ENCODE data around the gene TMEM214.

TMEM214 gene

DNA sequence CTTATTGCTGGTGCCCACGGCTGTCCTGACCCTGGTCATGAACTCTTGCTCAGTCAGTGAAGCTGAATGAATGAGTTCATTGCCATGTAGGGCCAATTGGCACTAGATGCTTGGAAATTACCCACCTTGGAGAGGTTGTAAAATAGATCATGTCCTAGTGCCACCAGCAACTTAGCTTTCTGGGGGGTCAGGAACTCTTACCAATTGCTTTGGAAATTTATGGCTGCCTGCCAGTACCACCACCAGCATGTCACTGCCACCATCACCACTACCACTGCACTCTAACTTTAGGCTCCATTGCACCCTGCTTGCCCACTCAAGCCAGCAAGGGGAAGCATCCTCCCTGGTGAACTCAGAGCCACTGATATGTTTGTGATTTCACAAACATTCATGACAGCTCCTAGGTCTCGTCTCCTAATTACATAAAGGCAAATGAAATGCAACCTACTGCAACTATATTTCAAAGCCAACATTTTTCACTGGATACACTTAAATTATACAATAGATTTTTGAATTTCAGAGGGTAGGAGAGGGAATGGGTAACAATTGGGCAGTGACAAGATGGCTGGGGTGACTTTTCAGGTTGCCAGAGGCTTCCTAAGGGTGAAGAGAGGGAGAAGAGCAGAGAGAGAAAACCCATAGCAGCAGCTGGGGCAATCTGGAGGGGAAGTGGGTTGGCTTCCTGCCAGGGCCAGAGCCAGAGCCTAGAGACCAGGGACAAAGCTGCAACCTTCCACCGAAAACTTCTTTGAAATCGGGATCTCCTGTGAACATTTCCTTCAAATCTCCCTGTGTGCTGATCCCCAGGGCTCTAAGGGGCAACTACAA, 42.2 kb downstream of the TMEM214 start:
- TF ChIP-seq GATA3 (IDR thresholded peaks at IDR 0.05; ENCODE audit: low read depth, low read length): no peak

GRCh38 chr2:27076323-27076722, 43.6 kb downstream of the TMEM214 start:
- TF ChIP-seq GATA2 (IDR thresholded peaks at IDR 0.05; ENCODE audit: low read depth, low read length) (no peak), GATA3 (IDR thresholded peaks at IDR 0.05; ENCODE audit: low read depth, low read length) (no peak)

- TF ChIP-seq GATA3 (IDR thresholded peaks at IDR 0.05; ENCODE audit: low read depth, low read length) (no peak), GATA2 (IDR thresholded peaks at IDR 0.05; ENCODE audit: low read depth, low read length) (no peak)
Observed at GRCh38 chr2:27077231-27077630, 44.5 kb downstream of the TMEM214 start.

GRCh38 chr2:27078267-27079194, 45.8 kb downstream of the TMEM214 start, which contains the start of gene EMILIN1:
Gene EMILIN1 (plus strand): TSS chr2:27078615. CDS start chr2:27079066, 451 bp downstream.
- TF ChIP-seq GATA2 (IDR thresholded peaks at IDR 0.05; ENCODE audit: low read depth, low read length) (no peak), GATA3 (IDR thresholded peaks at IDR 0.05; ENCODE audit: low read depth, low read length) (no peak)

DNA sequence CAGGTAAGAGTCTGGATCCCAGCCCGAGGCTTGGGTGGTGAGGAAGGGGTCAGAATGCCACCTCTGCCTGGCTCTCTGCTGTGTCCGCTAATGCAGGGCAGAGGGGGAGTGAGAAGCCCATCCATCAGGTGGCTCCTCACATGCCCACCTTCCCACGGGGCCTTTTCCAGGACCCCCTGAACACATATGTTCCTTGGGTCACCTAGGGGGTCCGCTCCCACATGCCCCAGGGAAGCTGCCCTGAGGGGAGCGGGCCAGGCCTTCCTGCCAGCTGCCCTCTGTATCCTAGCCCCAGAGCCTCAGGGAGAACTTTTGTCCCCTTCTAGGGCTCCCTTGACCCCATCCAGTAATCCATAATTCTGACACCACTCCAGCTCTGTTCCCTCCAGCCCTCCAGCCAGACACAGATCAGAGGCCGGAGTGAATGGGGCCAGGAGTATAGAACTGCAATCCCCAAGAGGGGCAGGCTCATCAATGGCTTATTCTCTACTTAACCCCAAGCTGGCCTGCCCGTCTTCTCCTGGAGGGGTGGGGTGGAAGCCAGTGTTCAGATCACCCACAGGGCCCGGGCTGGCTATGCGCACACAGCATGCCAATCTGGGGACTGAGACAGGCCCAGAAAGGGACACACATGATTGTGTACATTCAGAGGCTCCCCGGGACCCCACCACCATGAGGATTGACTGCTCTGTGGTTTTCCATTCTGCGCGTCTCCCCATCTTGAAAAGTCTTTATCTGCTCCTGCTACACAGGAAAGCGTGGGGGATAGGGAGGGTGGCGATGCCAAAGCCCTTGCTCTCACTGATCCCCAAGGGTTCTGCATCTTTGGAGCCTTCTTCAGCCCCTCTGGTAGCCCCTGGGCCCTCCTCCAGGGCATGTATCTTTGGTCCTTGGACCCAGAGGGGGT, 46.7 kb downstream of the TMEM214 start:
- TF ChIP-seq GATA3 (IDR thresholded peaks at IDR 0.05; ENCODE audit: low read depth, low read length) (no peak), GATA2 (IDR thresholded peaks at IDR 0.05; ENCODE audit: low read depth, low read length) (no peak)

DNA sequence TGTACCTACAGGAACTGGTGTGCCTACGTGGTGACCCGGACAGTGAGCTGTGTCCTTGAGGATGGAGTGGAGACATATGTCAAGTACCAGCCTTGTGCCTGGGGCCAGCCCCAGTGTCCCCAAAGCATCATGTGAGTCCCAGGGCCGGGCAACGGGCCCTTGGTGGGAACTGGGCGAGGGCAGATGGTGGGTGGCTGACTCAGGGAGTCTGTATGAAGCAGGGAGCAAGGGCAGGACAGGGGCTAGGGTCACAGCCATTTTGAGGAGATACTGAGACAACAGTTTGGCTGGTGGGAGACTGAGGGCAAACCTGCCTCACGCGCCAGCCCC, 47.3 kb downstream of the TMEM214 start:
- TF ChIP-seq GATA3 (IDR thresholded peaks at IDR 0.05; ENCODE audit: low read depth, low read length) (no peak), GATA2 (IDR thresholded peaks at IDR 0.05; ENCODE audit: low read depth, low read length) (no peak)

DNA sequence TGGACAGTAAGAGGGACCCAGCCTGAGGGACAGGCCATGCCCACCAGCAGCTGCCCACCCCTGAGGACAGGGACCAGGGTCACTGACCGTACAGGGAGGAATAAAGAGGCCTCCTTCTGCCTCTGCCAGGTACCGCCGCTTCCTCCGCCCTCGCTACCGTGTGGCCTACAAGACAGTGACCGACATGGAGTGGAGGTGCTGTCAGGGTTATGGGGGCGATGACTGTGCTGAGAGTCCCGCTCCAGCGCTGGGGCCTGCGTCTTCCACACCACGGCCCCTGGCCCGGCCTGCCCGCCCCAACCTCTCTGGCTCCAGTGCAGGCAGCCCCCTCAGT, 47.8 kb downstream of the TMEM214 start:
- TF ChIP-seq GATA2 (IDR thresholded peaks at IDR 0.05; ENCODE audit: low read depth, low read length) (no peak), GATA3 (IDR thresholded peaks at IDR 0.05; ENCODE audit: low read depth, low read length) (no peak)

DNA sequence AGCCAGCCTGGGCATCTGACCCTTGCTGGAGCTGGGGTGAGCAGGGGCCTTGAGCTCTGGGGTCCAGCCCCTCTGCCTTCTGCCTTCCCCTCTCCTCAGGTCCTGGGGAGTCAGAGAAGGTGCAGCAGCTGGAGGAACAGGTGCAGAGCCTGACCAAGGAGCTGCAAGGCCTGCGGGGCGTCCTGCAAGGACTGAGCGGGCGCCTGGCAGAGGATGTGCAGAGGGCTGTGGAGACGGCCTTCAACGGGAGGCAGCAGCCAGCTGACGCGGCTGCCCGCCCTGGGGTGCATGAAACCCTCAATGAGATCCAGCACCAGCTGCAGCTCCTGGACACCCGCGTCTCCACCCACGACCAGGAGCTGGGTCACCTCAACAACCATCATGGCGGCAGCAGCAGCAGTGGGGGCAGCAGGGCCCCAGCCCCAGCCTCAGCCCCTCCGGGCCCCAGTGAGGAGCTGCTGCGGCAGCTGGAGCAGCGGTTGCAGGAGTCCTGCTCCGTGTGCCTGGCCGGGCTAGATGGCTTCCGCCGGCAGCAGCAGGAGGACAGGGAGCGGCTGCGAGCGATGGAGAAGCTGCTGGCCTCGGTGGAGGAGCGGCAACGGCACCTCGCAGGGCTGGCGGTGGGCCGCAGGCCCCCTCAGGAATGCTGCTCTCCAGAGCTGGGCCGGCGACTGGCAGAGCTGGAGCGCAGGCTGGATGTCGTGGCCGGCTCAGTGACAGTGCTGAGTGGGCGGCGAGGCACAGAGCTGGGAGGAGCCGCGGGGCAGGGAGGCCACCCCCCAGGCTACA, 49.4 kb downstream of the TMEM214 start:
- TF ChIP-seq GATA3 (IDR thresholded peaks at IDR 0.05; ENCODE audit: low read depth, low read length) (no peak), GATA2 (IDR thresholded peaks at IDR 0.05; ENCODE audit: low read depth, low read length) (no peak)

DNA sequence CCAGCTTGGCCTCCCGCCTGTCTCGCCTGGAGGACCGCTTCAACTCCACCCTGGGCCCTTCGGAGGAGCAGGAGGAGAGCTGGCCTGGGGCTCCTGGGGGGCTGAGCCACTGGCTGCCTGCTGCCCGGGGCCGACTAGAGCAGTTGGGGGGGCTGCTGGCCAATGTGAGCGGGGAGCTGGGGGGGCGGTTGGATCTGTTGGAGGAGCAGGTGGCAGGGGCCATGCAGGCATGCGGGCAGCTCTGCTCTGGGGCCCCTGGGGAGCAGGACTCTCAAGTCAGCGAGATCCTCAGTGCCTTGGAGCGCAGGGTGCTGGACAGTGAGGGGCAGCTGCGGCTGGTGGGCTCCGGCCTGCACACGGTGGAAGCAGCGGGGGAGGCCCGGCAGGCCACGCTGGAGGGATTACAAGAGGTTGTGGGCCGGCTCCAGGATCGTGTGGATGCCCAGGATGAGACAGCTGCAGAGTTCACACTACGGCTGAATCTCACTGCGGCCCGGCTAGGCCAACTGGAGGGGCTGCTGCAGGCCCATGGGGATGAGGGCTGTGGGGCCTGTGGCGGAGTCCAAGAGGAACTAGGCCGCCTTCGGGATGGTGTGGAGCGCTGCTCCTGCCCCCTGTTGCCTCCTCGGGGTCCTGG, 50.1 kb downstream of the TMEM214 start:
- no peak for TF ChIP-seq GATA2 (IDR thresholded peaks at IDR 0.05; ENCODE audit: low read depth, low read length)
- no peak for TF ChIP-seq GATA3 (IDR thresholded peaks at IDR 0.05; ENCODE audit: low read depth, low read length)

DNA sequence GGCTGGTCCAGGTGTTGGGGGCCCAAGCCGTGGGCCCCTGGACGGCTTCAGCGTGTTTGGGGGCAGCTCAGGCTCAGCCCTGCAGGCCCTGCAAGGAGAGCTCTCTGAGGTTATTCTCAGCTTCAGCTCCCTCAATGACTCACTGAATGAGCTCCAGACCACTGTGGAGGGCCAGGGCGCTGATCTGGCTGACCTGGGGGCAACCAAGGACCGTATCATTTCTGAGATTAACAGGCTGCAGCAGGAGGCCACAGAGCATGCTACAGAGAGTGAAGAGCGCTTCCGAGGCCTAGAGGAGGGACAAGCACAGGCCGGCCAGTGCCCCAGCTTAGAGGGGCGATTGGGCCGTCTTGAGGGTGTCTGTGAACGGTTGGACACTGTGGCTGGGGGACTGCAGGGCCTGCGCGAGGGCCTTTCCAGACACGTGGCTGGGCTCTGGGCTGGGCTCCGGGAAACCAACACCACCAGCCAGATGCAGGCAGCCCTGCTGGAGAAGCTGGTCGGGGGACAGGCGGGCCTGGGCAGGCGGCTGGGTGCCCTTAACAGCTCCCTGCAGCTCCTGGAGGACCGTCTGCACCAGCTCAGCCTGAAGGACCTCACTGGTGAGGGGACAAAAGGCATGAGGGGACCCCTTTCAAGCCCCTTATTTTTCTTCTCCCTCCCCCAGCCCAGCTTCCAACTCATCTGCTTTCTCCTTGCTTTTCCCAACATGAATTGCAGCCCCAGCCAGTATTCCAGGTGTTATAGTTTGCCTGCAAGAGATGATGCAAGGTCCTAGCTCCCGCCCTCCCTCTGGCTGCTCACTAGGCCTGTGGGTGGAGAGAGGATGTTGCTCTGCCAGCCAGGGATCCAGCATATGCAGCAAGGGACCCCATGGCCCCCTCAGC, 50.9 kb downstream of the TMEM214 start:
- TF ChIP-seq GATA3 (IDR thresholded peaks at IDR 0.05; ENCODE audit: low read depth, low read length): no peak
- no peak for TF ChIP-seq GATA2 (IDR thresholded peaks at IDR 0.05; ENCODE audit: low read depth, low read length)

- TF ChIP-seq GATA3 (IDR thresholded peaks at IDR 0.05; ENCODE audit: low read depth, low read length): no peak
- no peak for TF ChIP-seq GATA2 (IDR thresholded peaks at IDR 0.05; ENCODE audit: low read depth, low read length)
Observed at GRCh38 chr2:27084297-27085061, 51.7 kb downstream of the TMEM214 start.
